Measurements from ENCODE around the gene ZBTB40. TPM values are rescaled to one million over a fixed set of nuclear protein-coding genes. Genes with fewer than 3 reads are reported as not detected.
A peak's percentile ranks its signal among the peaks of the same experiment; 100 is the strongest.

The ZBTB40 gene
- total RNA-seq, 1 experiment from 2014 or later: 25.3 TPM

- no peaks in the 10 kb centered on the region for H3K4me1 ChIP-seq (ENCODE audit: insufficient read depth, low read length, poor library complexity, severe bottlenecking)
- no peak for TF ChIP-seq CTCF (conservative IDR thresholded peaks at IDR 0.05; ENCODE audit: low read depth, low read length)
- TF ChIP-seq EZH2 (IDR thresholded peaks at IDR 0.05; ENCODE audit: borderline replicate concordance, low read depth, low read length, poor library complexity, severe bottlenecking): no peak
- H3K4me3 ChIP-seq (ENCODE audit: low read depth, low read length, poor library complexity, severe bottlenecking): no peak overlapping the region
- peak; percentile 33 for DNase-seq (ENCODE audit: low spot score)
- intact Hi-C loops (cut with micrococcal nuclease; ENCODE audit: unreplicated experiment): loop anchor here (5.0 to 10.0 kb wide), 2 partner anchors 314 to 762 kb away; no protein-coding TSS in a partner anchor
- H3K9me3 ChIP-seq (ENCODE audit: low read depth, low read length, poor library complexity, severe bottlenecking): no peaks in the 10 kb centered on the region
- ChIA-PET POLR2A (ENCODE audit: low non-redundant PET) (no interaction called here), CTCF (no interaction called here)
- no peaks in the 10 kb centered on the region for H3K27me3 ChIP-seq (replicated peaks; ENCODE audit: insufficient read depth, low read depth, low read length, poor library complexity)
- H3K36me3 ChIP-seq (ENCODE audit: insufficient read depth, low read length, poor library complexity, severe bottlenecking): no peaks in the 10 kb centered on the region
- BruUV-seq (replicated peaks): no TSS peak
- no peak overlapping the region for H3K27ac ChIP-seq (ENCODE audit: low read depth, low read length, poor library complexity, severe bottlenecking)
Measured at GRCh38 chr1:22418933-22419382, 32.7 kb upstream of the ZBTB40 start.

DNA sequence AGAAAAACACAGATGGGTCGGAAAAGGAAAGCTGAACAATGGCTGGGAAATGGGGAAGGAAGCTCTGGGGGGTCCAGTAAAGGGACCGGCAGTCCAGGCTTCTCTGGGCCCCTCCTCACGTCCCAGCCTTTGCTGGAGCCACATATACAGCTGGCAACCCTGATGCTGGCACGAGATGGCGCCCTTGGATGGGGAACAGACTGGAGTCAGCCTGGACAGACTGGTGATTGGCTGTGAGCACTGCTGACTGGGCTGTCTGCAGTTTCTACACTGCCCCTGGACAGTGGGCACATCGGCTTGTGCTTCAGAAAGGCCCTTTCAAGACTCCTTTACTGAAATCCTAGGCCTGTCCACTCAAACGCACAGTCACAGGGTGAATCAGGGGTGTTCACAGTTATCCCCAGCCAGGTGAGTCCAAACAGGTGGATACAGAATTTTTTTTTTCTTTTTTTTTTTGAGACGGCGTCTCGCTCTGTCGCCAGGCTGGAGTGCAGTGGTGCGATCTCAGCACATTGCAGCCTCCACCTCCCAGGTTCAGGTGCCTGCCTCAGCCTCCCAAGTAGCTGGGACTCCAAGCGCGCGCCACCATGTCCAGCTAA lies 31.1 kb upstream of the ZBTB40 start:
- ChIA-PET POLR2A (ENCODE audit: low non-redundant PET) (no interaction called here), CTCF (interaction anchor here (2.5 kb wide), 1 partner anchor 221 kb away, joined by 11 read pairs; no protein-coding TSS in a partner anchor)
- TF ChIP-seq CTCF (conservative IDR thresholded peaks at IDR 0.05; ENCODE audit: low read depth, low read length) (peak; percentile 81), EZH2 (IDR thresholded peaks at IDR 0.05; ENCODE audit: borderline replicate concordance, low read depth, low read length, poor library complexity, severe bottlenecking) (no peak)
- H3K4me1 ChIP-seq (ENCODE audit: insufficient read depth, low read length, poor library complexity, severe bottlenecking): no peaks in the 10 kb centered on the region
- intact Hi-C loops (cut with micrococcal nuclease; ENCODE audit: unreplicated experiment): loop anchor here (1.0 to 10.0 kb wide), 2 partner anchors 222 to 514 kb away; no protein-coding TSS in a partner anchor
- BruUV-seq (replicated peaks): no TSS peak
- H3K4me3 ChIP-seq (ENCODE audit: low read depth, low read length, poor library complexity, severe bottlenecking): no peak overlapping the region
- H3K36me3 ChIP-seq (ENCODE audit: insufficient read depth, low read length, poor library complexity, severe bottlenecking): no peaks in the 10 kb centered on the region
- no peaks in the 10 kb centered on the region for H3K9me3 ChIP-seq (ENCODE audit: low read depth, low read length, poor library complexity, severe bottlenecking)
- DNase-seq (ENCODE audit: low spot score): peak; percentile 81
- no peaks in the 10 kb centered on the region for H3K27me3 ChIP-seq (replicated peaks; ENCODE audit: insufficient read depth, low read depth, low read length, poor library complexity)
- no peak overlapping the region for H3K27ac ChIP-seq (ENCODE audit: low read depth, low read length, poor library complexity, severe bottlenecking)

DNA sequence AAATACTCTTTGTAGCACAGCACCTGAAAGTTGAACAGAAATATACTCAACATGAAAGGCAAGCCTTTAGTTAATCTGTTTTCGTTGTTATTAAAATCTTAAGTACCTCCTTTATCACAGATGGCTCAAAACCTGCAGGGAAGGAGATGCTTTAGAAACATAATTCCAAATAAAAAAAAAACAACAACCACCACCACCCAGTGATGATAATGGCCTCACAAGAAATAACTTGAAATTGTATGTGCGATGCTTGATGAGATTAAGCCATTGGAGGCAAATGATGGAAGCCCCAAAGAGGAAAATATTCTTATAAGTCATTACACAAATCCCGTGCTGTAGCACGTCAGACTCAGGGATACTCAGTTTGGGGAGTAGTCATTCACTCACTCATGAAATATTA lies 24.9 kb upstream of the ZBTB40 start:
- H3K4me1 ChIP-seq (ENCODE audit: insufficient read depth, low read length, poor library complexity, severe bottlenecking): no peaks in the 10 kb centered on the region
- ChIA-PET CTCF (no interaction called here), POLR2A (ENCODE audit: low non-redundant PET) (no interaction called here)
- no peaks in the 10 kb centered on the region for H3K36me3 ChIP-seq (ENCODE audit: insufficient read depth, low read length, poor library complexity, severe bottlenecking)
- no peak overlapping the region for H3K27ac ChIP-seq (ENCODE audit: low read depth, low read length, poor library complexity, severe bottlenecking)
- no TSS peak for BruUV-seq (replicated peaks)
- H3K9me3 ChIP-seq (ENCODE audit: low read depth, low read length, poor library complexity, severe bottlenecking): no peaks in the 10 kb centered on the region
- no peaks in the 10 kb centered on the region for H3K27me3 ChIP-seq (replicated peaks; ENCODE audit: insufficient read depth, low read depth, low read length, poor library complexity)
- H3K4me3 ChIP-seq (ENCODE audit: low read depth, low read length, poor library complexity, severe bottlenecking): no peak overlapping the region
- TF ChIP-seq CTCF (conservative IDR thresholded peaks at IDR 0.05; ENCODE audit: low read depth, low read length) (no peak), EZH2 (IDR thresholded peaks at IDR 0.05; ENCODE audit: borderline replicate concordance, low read depth, low read length, poor library complexity, severe bottlenecking) (no peak)
- DNase-seq (ENCODE audit: low spot score): no peak
- intact Hi-C loops (cut with micrococcal nuclease; ENCODE audit: unreplicated experiment): loop anchor here (10.0 kb wide), 1 partner anchor 508 kb away; no protein-coding TSS in a partner anchor
